Lower lobe of right lung (tissue), 2 donors: ENCODE data around the gene ESAM. TPM values are rescaled to one million over a fixed set of nuclear protein-coding genes. Genes with fewer than 3 reads are reported as not detected.
A peak's percentile ranks its signal among the peaks of the same experiment; 100 is the strongest.

Experiments
- ATAC-seq, 2 donors: fragments of 200-7000 bp; cut with Tn5 transposase; one replicate each; pipeline ENCODE4 v1.9.1; 2020 to 2022; ENCODE audit warnings: mild to moderate bottlenecking in 2 of 2, moderate library complexity in 2 of 2
- DNase-seq: peaks from one replicate; pipeline ENCODE4 v3.0.0-alpha.2; 2020
- H3K27ac ChIP-seq: fragments of 200-600 bp; one replicate; pipeline ENCODE4 v1.8.0; 2022
- H3K27me3 ChIP-seq: fragments of 200-600 bp; one replicate; pipeline ENCODE4 v1.8.0; 2022; ENCODE audit warnings: low read depth
- H3K36me3 ChIP-seq: fragments of 200-600 bp; one replicate; pipeline ENCODE4 v1.8.0; 2022; ENCODE audit warnings: mild to moderate bottlenecking
- H3K4me1 ChIP-seq: fragments of 200-600 bp; one replicate; pipeline ENCODE4 v1.8.0; 2022
- H3K4me3 ChIP-seq: fragments of 200-600 bp; one replicate; pipeline ENCODE4 v1.8.0; 2022; ENCODE audit warnings: mild to moderate bottlenecking
- H3K9me3 ChIP-seq: fragments of 200-600 bp; one replicate; pipeline ENCODE4 v1.8.0; 2022
- intact Hi-C: fragments of 100-400 bp; cut with DNase I; formaldehyde crosslinking; loops from one replicate; pipeline ENCODE4 v1.11.0; 2022
- total RNA-seq: library from RNA; stranded (reverse); fragmentation: NEBNext Ultra II Directional; extraction: Animal tissue kit (Norgen Biotek cat#: 25700); gene quantifications from one replicate; pipeline ENCODE4 v1.2.1, GENCODE V29; 2021
- TF ChIP-seq, protein P1 (sequence below): fragments of 200-600 bp; IDR thresholded peaks from one replicate; pipeline ENCODE4 v1.8.0; 2022; ENCODE audit warnings: antibody characterized with exemption, mild to moderate bottlenecking
- donor health status: DM: no; HTN: yes; CAD: no; lungs with severe emphysema.

Gene ESAM
- total RNA-seq, 1 donor from 2014 or later = 131 TPM

DNA sequence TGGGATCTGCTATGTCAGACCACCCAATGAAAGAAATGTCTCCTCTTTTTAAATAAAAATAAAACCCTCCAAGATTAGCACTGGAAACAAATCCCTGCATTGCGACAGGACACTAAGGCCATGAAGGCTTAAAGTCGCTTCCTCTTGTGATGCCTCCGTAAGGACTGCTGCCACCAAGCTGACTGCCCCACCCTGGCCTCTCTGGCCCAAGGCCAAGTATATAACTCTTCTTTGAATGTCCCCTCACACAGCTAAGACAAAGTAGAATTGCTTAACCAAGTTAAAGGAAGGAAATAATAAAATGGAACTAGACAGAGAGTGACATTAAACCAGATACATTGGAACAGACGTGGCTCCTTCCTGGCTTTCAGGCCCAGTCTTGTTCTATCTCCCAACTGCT lies 29.9 kb downstream of the ESAM start:
- TF ChIP-seq, protein P1, sequence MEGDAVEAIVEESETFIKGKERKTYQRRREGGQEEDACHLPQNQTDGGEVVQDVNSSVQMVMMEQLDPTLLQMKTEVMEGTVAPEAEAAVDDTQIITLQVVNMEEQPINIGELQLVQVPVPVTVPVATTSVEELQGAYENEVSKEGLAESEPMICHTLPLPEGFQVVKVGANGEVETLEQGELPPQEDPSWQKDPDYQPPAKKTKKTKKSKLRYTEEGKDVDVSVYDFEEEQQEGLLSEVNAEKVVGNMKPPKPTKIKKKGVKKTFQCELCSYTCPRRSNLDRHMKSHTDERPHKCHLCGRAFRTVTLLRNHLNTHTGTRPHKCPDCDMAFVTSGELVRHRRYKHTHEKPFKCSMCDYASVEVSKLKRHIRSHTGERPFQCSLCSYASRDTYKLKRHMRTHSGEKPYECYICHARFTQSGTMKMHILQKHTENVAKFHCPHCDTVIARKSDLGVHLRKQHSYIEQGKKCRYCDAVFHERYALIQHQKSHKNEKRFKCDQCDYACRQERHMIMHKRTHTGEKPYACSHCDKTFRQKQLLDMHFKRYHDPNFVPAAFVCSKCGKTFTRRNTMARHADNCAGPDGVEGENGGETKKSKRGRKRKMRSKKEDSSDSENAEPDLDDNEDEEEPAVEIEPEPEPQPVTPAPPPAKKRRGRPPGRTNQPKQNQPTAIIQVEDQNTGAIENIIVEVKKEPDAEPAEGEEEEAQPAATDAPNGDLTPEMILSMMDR = no peak
- Histone ChIP-seq H3K27me3 (no peaks in the 10 kb centered on the region), H3K27ac (peak overlapping the region; percentile 9), H3K4me3 (no peak overlapping the region), H3K4me1 (peaks cover 7% of the 10 kb centered on the region), H3K36me3 (no peaks in the 10 kb centered on the region), H3K9me3 (no peaks in the 10 kb centered on the region)
- intact Hi-C loops = no loop called here
- ATAC-seq (peak; percentile 57 to 81), DNase-seq (no peak)

DNA sequence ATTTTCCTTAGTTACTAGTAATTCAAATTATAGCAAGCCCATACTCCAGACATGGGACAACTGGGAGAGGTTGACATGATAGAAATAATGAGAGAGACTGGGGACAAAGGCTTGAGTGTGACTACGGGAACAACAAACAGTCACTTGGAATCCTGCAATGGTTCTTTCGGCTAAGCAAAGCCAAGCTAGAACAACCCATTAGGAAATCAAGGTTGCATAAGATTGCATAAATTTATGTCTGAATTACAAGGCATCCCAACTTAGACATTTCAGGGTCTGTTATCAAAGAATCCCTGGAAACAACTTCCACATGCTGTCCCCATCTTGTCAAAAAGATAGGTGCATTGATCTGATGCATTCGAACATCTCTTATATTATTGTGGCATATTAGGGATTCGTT lies 32.5 kb downstream of the ESAM start:
- Histone ChIP-seq H3K4me3 (no peak overlapping the region), H3K4me1 (peaks cover 27% of the 10 kb centered on the region), H3K27ac (no peak overlapping the region), H3K9me3 (no peaks in the 10 kb centered on the region), H3K36me3 (no peaks in the 10 kb centered on the region), H3K27me3 (no peaks in the 10 kb centered on the region)
- intact Hi-C loops = no loop called here
- TF ChIP-seq, protein P1 = no peak
- ATAC-seq (no peak), DNase-seq (no peak)

DNA sequence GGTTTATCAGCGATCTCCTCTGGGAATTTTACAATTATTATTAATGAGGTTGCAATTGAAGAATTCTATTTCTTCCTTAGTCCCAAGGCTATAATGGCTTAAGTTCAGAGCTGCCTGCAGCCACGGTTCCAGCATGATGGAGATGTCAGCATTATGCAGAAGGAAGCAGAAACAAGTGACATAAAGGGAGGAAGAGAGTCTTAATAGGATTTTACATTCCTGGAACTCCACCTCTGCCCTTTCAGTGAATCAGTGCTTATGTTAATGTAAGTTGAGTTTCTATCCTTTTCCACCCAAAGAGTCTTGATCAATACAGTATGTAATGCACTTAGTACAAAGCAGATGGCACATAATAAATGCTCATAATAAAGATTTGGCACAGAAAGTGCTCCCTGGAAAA lies 34.0 kb downstream of the ESAM start:
- no peaks in the 10 kb centered on the region for H3K9me3 ChIP-seq
- no peaks in the 10 kb centered on the region for H3K27me3 ChIP-seq
- peaks cover 31% of the 10 kb centered on the region for H3K4me1 ChIP-seq
- DNase-seq (no peak), ATAC-seq (no peak)
- no peaks in the 10 kb centered on the region for H3K36me3 ChIP-seq
- intact Hi-C loops = no loop called here
- TF ChIP-seq, protein P1 = no peak
- no peak overlapping the region for H3K4me3 ChIP-seq
- H3K27ac ChIP-seq = no peak overlapping the region

DNA sequence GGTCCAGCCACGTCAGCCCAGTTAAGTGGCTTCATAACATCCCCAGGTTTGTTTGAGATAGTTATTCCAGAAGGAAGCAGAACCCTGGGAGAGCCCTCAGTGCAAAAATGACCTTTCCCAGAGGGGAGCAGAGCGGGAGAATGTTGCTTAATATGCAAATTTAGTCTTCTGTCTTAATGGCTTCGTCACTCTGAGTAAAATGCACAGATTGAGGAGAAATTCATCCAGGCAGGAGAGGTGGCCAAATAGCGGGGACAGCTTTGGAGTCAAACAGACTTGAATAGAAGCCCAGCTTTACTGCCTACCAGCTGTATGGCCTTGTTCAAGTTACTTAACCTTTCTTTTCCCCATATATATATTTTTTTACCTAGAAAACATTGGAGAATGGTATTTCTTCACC lies 34.6 kb downstream of the ESAM start:
- H3K27ac ChIP-seq = peak overlapping the region; percentile 44
- no peak overlapping the region for H3K4me3 ChIP-seq
- H3K9me3 ChIP-seq = no peaks in the 10 kb centered on the region
- no peaks in the 10 kb centered on the region for H3K36me3 ChIP-seq
- no peak for DNase-seq
- ATAC-seq = peak in 1 of 2 donors; percentile 28
- intact Hi-C loops = no loop called here
- no peaks in the 10 kb centered on the region for H3K27me3 ChIP-seq
- H3K4me1 ChIP-seq = peaks cover 26% of the 10 kb centered on the region
- TF ChIP-seq, protein P1 = no peak

DNA sequence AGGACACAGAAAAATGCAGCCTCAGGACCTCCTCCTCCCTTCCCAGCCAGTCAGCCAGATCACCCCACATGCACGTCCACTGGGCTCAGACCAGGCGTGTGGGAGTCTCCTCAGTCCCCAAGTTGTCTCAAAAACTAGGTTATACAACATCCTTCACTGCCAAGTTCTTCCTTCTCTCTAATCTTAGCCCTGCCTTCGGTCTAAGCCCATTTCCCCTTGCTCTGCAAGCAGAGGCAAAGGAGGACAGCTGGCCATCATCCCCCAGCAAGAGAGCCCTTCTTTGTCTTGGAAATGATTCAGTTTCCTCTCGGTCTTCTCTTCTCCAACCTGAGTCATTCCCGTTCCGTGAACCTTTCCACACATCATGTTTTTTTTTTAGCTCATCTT lies 36.4 kb downstream of the ESAM start:
- Histone ChIP-seq H3K4me3 (peak overlapping the region; percentile 30), H3K4me1 (peaks cover 24% of the 10 kb centered on the region), H3K9me3 (no peaks in the 10 kb centered on the region), H3K27me3 (no peaks in the 10 kb centered on the region), H3K27ac (peak overlapping the region; percentile 61), H3K36me3 (no peaks in the 10 kb centered on the region)
- ATAC-seq (peak; percentile 35 to 43), DNase-seq (no peak)
- intact Hi-C loops = no loop called here
- TF ChIP-seq, protein P1 = no peak
